HCT116 (cell line): ENCODE results near the gene GNAI1.

Experiments
- CEBPB ChIP-seq: IDR thresholded peaks from 2 replicates; pipeline ENCODE4 v1.6.1; 2012; ENCODE audit warnings: low read depth
- EGR1 ChIP-seq: IDR thresholded peaks from 2 replicates; pipeline ENCODE4 v1.6.1; 2012; ENCODE audit warnings: low read depth
- EZH2 ChIP-seq: fragments of 200-600 bp; sonication (generic); IDR thresholded peaks from 2 replicates; pipeline ENCODE4 v1.6.1; 2017; ENCODE audit warnings: antibody characterized with exemption, mixed run types
- EZH2phosphoT487 ChIP-seq: fragments of 200-600 bp; IDR thresholded peaks from 2 replicates; pipeline ENCODE4 v1.6.1; 2018; ENCODE audit warnings: antibody characterized with exemption, borderline replicate concordance
- POLR2A ChIP-seq: IDR thresholded peaks from 2 replicates; pipeline ENCODE4 v1.7.0; 2011; ENCODE audit warnings: borderline replicate concordance; ENCODE audit not compliant: insufficient read depth, insufficient read length; ENCODE audit errors: extremely low read depth
- POLR2AphosphoS5 ChIP-seq: IDR thresholded peaks from 2 replicates; pipeline ENCODE4 v1.6.1; 2011; ENCODE audit warnings: mild to moderate bottlenecking, low read depth, low read length, moderate library complexity
- RAD21 ChIP-seq: IDR thresholded peaks from 2 replicates; pipeline ENCODE4 v1.6.1; 2012; ENCODE audit warnings: low read depth, mild to moderate bottlenecking
- SP1 ChIP-seq: IDR thresholded peaks from 2 replicates; pipeline ENCODE4 v1.6.1; 2012; ENCODE audit warnings: low read depth
- ZNF274 ChIP-seq: fragments of 200-500 bp; sonication (Bioruptor generic); IDR thresholded peaks from 2 replicates; pipeline ENCODE4 v1.6.1; 2014; ENCODE audit warnings: mild to moderate bottlenecking, low read depth, low read length, inconsistent platforms
- TF ChIP-seq, protein P1 (sequence below), 3 experiments: fragments of 200-600 bp in 1 of 3; sonication (generic) in 1 of 3; IDR thresholded peaks in 2 of 3; conservative IDR thresholded peaks in 1 of 3; 2 replicates each; pipeline ENCODE4 v1.5.1; 2012 to 2017; ENCODE audit warnings: low read depth in 2 of 3, low read length in 2 of 3, antibody characterized with exemption in 1 of 3, borderline replicate concordance in 1 of 3, control low read depth in 1 of 3, mild to moderate bottlenecking in 1 of 3, mixed read lengths in 1 of 3, mixed run types in 1 of 3, moderate library complexity in 1 of 3; ENCODE audit not compliant: insufficient read depth in 1 of 3
- TF ChIP-seq, protein P2 (sequence below): IDR thresholded peaks from 2 replicates; pipeline ENCODE4 v1.6.1; 2012; ENCODE audit warnings: low read depth
- TF ChIP-seq, protein P3 (sequence below): IDR thresholded peaks from 2 replicates; pipeline ENCODE4 v1.6.1; 2012

DNA sequence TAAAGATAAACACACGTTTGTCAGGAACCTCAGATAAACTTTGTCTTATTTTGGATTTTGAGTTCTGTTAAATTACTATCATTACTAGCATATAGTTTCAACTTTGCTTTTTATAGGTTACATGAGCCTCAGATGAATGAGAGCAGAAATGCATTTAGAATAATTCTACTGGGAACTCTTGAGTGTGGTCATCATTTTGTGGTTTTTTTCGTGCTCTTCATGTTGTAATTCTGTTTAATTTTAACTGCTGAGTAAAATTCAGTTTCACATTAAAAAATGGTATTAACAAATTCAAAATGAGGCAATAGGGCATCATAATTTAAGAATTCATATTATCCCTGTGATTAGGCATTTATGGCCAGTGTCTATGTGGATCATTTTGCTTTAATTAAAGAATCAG is 72.9 kb downstream of the GNAI1 start:
- TF ChIP-seq, protein P1, sequence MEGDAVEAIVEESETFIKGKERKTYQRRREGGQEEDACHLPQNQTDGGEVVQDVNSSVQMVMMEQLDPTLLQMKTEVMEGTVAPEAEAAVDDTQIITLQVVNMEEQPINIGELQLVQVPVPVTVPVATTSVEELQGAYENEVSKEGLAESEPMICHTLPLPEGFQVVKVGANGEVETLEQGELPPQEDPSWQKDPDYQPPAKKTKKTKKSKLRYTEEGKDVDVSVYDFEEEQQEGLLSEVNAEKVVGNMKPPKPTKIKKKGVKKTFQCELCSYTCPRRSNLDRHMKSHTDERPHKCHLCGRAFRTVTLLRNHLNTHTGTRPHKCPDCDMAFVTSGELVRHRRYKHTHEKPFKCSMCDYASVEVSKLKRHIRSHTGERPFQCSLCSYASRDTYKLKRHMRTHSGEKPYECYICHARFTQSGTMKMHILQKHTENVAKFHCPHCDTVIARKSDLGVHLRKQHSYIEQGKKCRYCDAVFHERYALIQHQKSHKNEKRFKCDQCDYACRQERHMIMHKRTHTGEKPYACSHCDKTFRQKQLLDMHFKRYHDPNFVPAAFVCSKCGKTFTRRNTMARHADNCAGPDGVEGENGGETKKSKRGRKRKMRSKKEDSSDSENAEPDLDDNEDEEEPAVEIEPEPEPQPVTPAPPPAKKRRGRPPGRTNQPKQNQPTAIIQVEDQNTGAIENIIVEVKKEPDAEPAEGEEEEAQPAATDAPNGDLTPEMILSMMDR (IDR thresholded peaks at IDR 0.05 in 2 of 3, conservative IDR thresholded peaks at IDR 0.05 in 1 of 3; ENCODE audit: borderline replicate concordance in 1 of 3, insufficient read depth in 1 of 3, low read depth in 2 of 3, low read length in 2 of 3): no peak
- TF ChIP-seq CEBPB (no peak), EZH2 (no peak), RAD21 (no peak), POLR2AphosphoS5 (no peak), EZH2phosphoT487 (no peak), SP1 (no peak), EGR1 (no peak), POLR2A (no peak), ZNF274 (no peak)
- TF ChIP-seq, protein P2, sequence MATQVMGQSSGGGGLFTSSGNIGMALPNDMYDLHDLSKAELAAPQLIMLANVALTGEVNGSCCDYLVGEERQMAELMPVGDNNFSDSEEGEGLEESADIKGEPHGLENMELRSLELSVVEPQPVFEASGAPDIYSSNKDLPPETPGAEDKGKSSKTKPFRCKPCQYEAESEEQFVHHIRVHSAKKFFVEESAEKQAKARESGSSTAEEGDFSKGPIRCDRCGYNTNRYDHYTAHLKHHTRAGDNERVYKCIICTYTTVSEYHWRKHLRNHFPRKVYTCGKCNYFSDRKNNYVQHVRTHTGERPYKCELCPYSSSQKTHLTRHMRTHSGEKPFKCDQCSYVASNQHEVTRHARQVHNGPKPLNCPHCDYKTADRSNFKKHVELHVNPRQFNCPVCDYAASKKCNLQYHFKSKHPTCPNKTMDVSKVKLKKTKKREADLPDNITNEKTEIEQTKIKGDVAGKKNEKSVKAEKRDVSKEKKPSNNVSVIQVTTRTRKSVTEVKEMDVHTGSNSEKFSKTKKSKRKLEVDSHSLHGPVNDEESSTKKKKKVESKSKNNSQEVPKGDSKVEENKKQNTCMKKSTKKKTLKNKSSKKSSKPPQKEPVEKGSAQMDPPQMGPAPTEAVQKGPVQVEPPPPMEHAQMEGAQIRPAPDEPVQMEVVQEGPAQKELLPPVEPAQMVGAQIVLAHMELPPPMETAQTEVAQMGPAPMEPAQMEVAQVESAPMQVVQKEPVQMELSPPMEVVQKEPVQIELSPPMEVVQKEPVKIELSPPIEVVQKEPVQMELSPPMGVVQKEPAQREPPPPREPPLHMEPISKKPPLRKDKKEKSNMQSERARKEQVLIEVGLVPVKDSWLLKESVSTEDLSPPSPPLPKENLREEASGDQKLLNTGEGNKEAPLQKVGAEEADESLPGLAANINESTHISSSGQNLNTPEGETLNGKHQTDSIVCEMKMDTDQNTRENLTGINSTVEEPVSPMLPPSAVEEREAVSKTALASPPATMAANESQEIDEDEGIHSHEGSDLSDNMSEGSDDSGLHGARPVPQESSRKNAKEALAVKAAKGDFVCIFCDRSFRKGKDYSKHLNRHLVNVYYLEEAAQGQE: no peak
- TF ChIP-seq, protein P3, sequence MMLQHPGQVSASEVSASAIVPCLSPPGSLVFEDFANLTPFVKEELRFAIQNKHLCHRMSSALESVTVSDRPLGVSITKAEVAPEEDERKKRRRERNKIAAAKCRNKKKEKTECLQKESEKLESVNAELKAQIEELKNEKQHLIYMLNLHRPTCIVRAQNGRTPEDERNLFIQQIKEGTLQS: no peak
